ENCODE measurements around the gene PEAR1. TPM values are rescaled to one million over a fixed set of nuclear protein-coding genes. Genes with fewer than 3 reads are reported as not detected.

The PEAR1 gene
- total and polyA plus RNA-seq, 2 of the 4 experiments (the other 2 are of a cell fraction): 2.0 to 44.4 TPM

GRCh38 chr1:156851779-156852417 is 41.6 kb upstream of the PEAR1 start:
- BruUV-seq (replicated peaks): no TSS peak
- H3K27ac ChIP-seq (ENCODE audit: insufficient read depth, low read length): no peak overlapping the region
- H3K9ac ChIP-seq (ENCODE audit: low read depth, low read length): no peak overlapping the region
- WGBS, 2 experiments (ENCODE audit: extremely low coverage in 2 of 2, insufficient read length in 1 of 2): 70% methylated on average over 4 of the region's 17 CpGs; no CpG with 5 or more reads in 1 of the 2 experiments
- ATAC-seq (ENCODE audit: low read depth) (no peak; the same call in 1 of the 2 replicates), DNase-seq (no peak)
- H3K23ac ChIP-seq (ENCODE audit: low read depth, low read length): no peak overlapping the region
- no peak overlapping the region for H4K91ac ChIP-seq (ENCODE audit: insufficient read depth, low read depth, low read length)
- no peaks in the 10 kb centered on the region for H3K36me3 ChIP-seq (ENCODE audit: control insufficient read depth, insufficient read depth, low read length)
- H2AK9ac ChIP-seq (replicated peaks; ENCODE audit: low read depth, low read length, poor library complexity): peak overlapping the region; percentile 16
- H3K4me1 ChIP-seq (ENCODE audit: control insufficient read depth, insufficient read depth, low read length): peaks cover 3% of the 10 kb centered on the region; the same call in 1 of the 2 replicates
- no peak overlapping the region for H2BK5ac ChIP-seq (ENCODE audit: low read depth, low read length, poor library complexity, severe bottlenecking)
- no peak overlapping the region for H3K4me3 ChIP-seq (ENCODE audit: insufficient read depth, low read depth, low read length)
- H3K4ac ChIP-seq (ENCODE audit: low read depth, low read length): no peak overlapping the region
- no peak overlapping the region for H3K56ac ChIP-seq (ENCODE audit: extremely low read depth, insufficient read depth, low read length)
- POLR2A ChIA-PET (ENCODE audit: unreplicated experiment): no interaction called here
- H2BK15ac ChIP-seq (ENCODE audit: low read depth, low read length): no peak overlapping the region
- TF ChIP-seq POLR2A (IDR thresholded peaks at IDR 0.05; ENCODE audit: low read depth, low read length) (no peak), NFE2L2 (IDR thresholded peaks at IDR 0.05; ENCODE audit: low read depth, low read length) (no peak), CEBPB (IDR thresholded peaks at IDR 0.05; ENCODE audit: low read depth, low read length) (no peak), CHD1 (IDR thresholded peaks at IDR 0.05; ENCODE audit: low read depth, low read length) (no peak)
- H4K20me1 ChIP-seq (ENCODE audit: insufficient read depth, low read length): peaks cover 4% of the 10 kb centered on the region; the same call in 1 of the 2 replicates
- intact Hi-C loops (cut with micrococcal nuclease) (no loop called here), in situ Hi-C loops (cut with MboI; ENCODE audit: low sequenced_read_pairs) (no loop called here), dilution Hi-C loops (cut with HindIII; ENCODE audit: low sequenced_read_pairs, unreplicated experiment) (no loop called here)
- peak overlapping the region; percentile 51 for H2AFZ ChIP-seq (replicated peaks; ENCODE audit: low read length, poor library complexity)
- no peak overlapping the region for H2BK20ac ChIP-seq (ENCODE audit: low read depth, low read length)
- H3K79me1 ChIP-seq (ENCODE audit: low read depth in 1 of 2, low read length in 2 of 2): no peaks in the 10 kb centered on the region
- no peak overlapping the region for H3K18ac ChIP-seq (ENCODE audit: low read depth, low read length)
- no peaks in the 10 kb centered on the region for H3K9me1 ChIP-seq (ENCODE audit: insufficient read depth, low read length)
- no peak overlapping the region for H3K4me2 ChIP-seq (ENCODE audit: low read depth, low read length)
- no peak overlapping the region for H4K8ac ChIP-seq (ENCODE audit: low read depth in 2 of 2, low read length in 2 of 2)
- H3K9me3 ChIP-seq (ENCODE audit: control insufficient read depth, insufficient read depth, low read length): no peaks in the 10 kb centered on the region; the same call in 1 of the 2 replicates
- no peak overlapping the region for H4K5ac ChIP-seq (ENCODE audit: low read depth, low read length)
- peaks cover 76% of the 10 kb centered on the region for H3K27me3 ChIP-seq (ENCODE audit: control insufficient read depth, insufficient read depth, low read length)
- H2AK5ac ChIP-seq (ENCODE audit: low read depth, low read length): no peak overlapping the region
- no peak overlapping the region for H2BK120ac ChIP-seq (ENCODE audit: low read depth, low read length)
- CTCF ChIA-PET: no interaction called here
- no peak overlapping the region for H3K14ac ChIP-seq (replicated peaks; ENCODE audit: low read depth, low read length)

Measured in IMR-90 (cell line).